HG03060 (cell line): ENCODE data around the gene OR5AR1.
"Not testable (repeated sequence)": the region's sequence is repeated elsewhere in the genome, so short reads cannot be mapped to it uniquely, and the experiment has no call there.

Experiments used
- ATAC-seq: cut with Tn5 transposase; IDR thresholded peaks from one replicate; pipeline ENCODE4 v1.9.1; 2021; ENCODE audit warnings: low read depth, moderate number of reproducible peaks; ENCODE audit not compliant: unreplicated experiment

Gene OR5AR1

GRCh38 chr11:56663386-56663785 is at the start of gene OR5AR1:
OR5AR1 (plus strand) TSS chr11:56663686; CDS start chr11:56663686, 0 bp downstream.
- no peak for ATAC-seq

GRCh38 chr11:56624661-56625110 is 38.8 kb upstream of the OR5AR1 start:
- no peak for ATAC-seq

GRCh38 chr11:56625946-56626345 is 37.5 kb upstream of the OR5AR1 start:
- ATAC-seq = no peak

- no peak for ATAC-seq
These were observed 31.2 kb upstream of the OR5AR1 start for GRCh38 chr11:56632329-56632728.

GRCh38 chr11:56636861-56637260 is 26.6 kb upstream of the OR5AR1 start:
- no peak for ATAC-seq

- no peak for ATAC-seq
These were observed 26.0 kb upstream of the OR5AR1 start for GRCh38 chr11:56637500-56637899.

GRCh38 chr11:56642339-56642738 is 21.1 kb upstream of the OR5AR1 start, which contains the start of gene OR5AP2:
OR5AP2 (minus strand) TSS chr11:56642439; CDS start chr11:56642439, 0 bp downstream.
- no peak for ATAC-seq

- no peak for ATAC-seq
These were observed 3.7 kb upstream of the OR5AR1 start for GRCh38 chr11:56659755-56660154.

GRCh38 chr11:56670984-56671383 is 7.5 kb downstream of the OR5AR1 start:
- ATAC-seq = no peak

GRCh38 chr11:56688554-56689100 is 25.1 kb downstream of the OR5AR1 start:
- no peak for ATAC-seq

GRCh38 chr11:56691179-56691578 is 27.7 kb downstream of the OR5AR1 start:
- not testable (repeated sequence) for ATAC-seq

- no peak for ATAC-seq
These were observed 29.9 kb downstream of the OR5AR1 start for GRCh38 chr11:56693428-56693827.

- ATAC-seq = no peak
These were observed 35.3 kb downstream of the OR5AR1 start, which contains the start of gene OR9G1 for GRCh38 chr11:56698795-56699194. OR9G1 (plus strand) TSS chr11:56699095; CDS start chr11:56700388, 1,293 bp downstream.

- ATAC-seq = no peak
These were observed 36.9 kb downstream of the OR5AR1 start for GRCh38 chr11:56700242-56700913.

- ATAC-seq = no peak
These were observed 37.5 kb downstream of the OR5AR1 start for GRCh38 chr11:56700914-56701485.

GRCh38 chr11:56705784-56706396 is 42.4 kb downstream of the OR5AR1 start:
- no peak for ATAC-seq

GRCh38 chr11:56706486-56706885 is 43.0 kb downstream of the OR5AR1 start:
- ATAC-seq = no peak

GRCh38 chr11:56714206-56714605 is 50.7 kb downstream of the OR5AR1 start:
- no peak for ATAC-seq
